ENCODE measurements around the gene SLC23A2.

DNA sequence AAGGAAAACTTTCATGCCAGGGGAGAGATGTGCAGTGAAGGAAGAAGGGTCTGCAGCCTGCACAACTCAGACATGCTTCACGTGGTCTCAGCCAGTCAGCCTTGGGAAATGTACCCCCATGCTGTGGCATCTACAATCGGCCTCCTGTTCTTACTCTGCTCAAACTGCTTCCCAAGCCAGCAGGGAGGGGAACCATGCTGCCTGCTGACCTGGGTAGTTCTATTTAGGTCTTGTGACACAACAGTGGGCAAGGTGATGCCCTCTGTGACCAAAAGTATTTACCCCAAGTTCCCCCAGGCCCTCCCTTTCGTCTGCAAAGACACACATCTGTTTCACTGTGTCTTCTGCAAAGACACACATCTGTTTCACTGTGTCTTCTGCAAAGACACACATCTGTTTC lies 106.9 kb downstream of the SLC23A2 start:
- TF ChIP-seq, protein P1, sequence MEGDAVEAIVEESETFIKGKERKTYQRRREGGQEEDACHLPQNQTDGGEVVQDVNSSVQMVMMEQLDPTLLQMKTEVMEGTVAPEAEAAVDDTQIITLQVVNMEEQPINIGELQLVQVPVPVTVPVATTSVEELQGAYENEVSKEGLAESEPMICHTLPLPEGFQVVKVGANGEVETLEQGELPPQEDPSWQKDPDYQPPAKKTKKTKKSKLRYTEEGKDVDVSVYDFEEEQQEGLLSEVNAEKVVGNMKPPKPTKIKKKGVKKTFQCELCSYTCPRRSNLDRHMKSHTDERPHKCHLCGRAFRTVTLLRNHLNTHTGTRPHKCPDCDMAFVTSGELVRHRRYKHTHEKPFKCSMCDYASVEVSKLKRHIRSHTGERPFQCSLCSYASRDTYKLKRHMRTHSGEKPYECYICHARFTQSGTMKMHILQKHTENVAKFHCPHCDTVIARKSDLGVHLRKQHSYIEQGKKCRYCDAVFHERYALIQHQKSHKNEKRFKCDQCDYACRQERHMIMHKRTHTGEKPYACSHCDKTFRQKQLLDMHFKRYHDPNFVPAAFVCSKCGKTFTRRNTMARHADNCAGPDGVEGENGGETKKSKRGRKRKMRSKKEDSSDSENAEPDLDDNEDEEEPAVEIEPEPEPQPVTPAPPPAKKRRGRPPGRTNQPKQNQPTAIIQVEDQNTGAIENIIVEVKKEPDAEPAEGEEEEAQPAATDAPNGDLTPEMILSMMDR (IDR thresholded peaks at IDR 0.05) = no peak
- no peak for TF ChIP-seq POLR2A (IDR thresholded peaks at IDR 0.05)
